Esophagus mucosa (tissue), 1 donor: ENCODE data around the gene INO80E. TPM values are rescaled to one million over a fixed set of nuclear protein-coding genes. Genes with fewer than 3 reads are reported as not detected.
"Not testable (repeated sequence)": the region's sequence is repeated elsewhere in the genome, so short reads cannot be mapped to it uniquely, and the experiment has no call there.

Source experiments
- ATAC-seq: fragments of 200-7000 bp; cut with Tn5 transposase; one replicate; pipeline ENCODE4 v1.9.1; 2020
- total RNA-seq: library from RNA; stranded (reverse); gene quantifications from one replicate; pipeline ENCODE4 v1.2.4, GENCODE V29; 2023
- donor health status: DM: yes; HTN: yes; CAD: no.

The INO80E gene
- total RNA-seq, 1 donor from 2014 or later, result 37.0 TPM

GRCh38 chr16:30032083-30032819 is 36.2 kb downstream of the INO80E start:
- ATAC-seq, result peak; percentile 27

DNA sequence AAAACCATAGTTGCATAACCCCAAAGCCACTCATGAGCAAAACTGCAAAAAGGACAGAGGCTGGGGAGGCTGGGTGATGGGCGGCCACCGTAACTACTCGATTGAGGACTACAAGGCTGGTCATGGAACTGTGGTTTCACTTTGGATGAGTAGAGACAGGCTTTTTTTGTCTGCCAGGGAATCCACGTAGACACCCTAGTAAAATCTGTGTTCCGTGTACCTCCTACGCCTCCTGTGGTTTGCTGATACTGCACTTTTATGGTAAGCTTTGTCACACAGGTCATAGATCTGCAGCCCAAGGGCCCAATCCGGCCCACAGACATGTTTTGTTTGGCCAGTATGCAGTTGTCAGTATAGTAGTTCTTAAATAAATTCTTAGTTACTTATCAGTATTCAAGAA is 37.2 kb downstream of the INO80E start:
- ATAC-seq, result no peak

GRCh38 chr16:30040221-30040620 is 44.2 kb downstream of the INO80E start:
- ATAC-seq, result no peak

GRCh38 chr16:30040690-30041089 is 44.6 kb downstream of the INO80E start:
- ATAC-seq, result not testable (repeated sequence)

GRCh38 chr16:30041841-30042240 is 45.8 kb downstream of the INO80E start:
- no peak for ATAC-seq

GRCh38 chr16:30046178-30046577 is 50.1 kb downstream of the INO80E start:
- ATAC-seq, result no peak

DNA sequence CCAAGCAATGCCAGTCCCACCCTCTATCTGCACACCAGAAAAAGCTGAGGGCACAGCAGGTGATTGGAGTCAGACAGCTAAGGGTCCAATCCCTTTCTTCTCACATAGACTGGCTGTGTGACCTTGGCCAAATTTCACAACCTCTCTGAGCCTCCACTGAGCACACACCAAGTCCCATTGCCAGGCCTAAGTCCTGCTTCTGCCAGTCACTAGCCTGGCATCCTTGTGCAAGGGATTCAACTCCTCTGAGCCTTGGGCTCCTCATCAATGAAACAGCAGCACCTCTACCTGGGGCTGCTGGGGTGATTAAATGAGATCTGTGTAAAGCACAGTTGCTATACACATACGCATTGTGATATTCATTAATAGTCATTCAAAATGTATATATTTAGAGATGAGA is 50.5 kb downstream of the INO80E start:
- ATAC-seq, result no peak

DNA sequence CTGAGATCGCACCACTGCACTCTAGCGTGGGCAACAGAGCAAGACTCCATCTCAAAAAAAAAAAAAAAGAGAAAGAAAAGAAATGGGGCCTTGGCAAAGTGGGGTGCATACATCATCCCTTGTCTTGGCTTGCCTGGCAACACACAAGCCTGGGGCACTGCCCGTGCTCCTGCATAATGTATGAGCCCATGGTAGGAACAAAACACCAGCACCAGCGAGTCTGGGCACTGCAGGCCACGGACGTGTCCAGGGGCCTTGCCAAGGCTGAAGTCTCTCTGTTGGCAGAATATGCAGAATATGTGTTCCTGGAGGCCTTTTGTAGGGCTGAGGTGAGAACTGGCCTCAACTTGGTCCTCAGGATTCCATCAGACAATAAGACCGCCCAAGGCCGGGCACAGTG is 53.8 kb downstream of the INO80E start:
- ATAC-seq, result peak; percentile 64

- ATAC-seq, result no peak
These were observed 55.5 kb downstream of the INO80E start for GRCh38 chr16:30051518-30051917.

- ATAC-seq, result peak; percentile 73
These were observed 56.8 kb downstream of the INO80E start for GRCh38 chr16:30052671-30053372.

GRCh38 chr16:30053376-30054015 is 57.5 kb downstream of the INO80E start:
- ATAC-seq, result peak; percentile 9

- no peak for ATAC-seq
These were observed 58.4 kb downstream of the INO80E start for GRCh38 chr16:30054451-30054850.

DNA sequence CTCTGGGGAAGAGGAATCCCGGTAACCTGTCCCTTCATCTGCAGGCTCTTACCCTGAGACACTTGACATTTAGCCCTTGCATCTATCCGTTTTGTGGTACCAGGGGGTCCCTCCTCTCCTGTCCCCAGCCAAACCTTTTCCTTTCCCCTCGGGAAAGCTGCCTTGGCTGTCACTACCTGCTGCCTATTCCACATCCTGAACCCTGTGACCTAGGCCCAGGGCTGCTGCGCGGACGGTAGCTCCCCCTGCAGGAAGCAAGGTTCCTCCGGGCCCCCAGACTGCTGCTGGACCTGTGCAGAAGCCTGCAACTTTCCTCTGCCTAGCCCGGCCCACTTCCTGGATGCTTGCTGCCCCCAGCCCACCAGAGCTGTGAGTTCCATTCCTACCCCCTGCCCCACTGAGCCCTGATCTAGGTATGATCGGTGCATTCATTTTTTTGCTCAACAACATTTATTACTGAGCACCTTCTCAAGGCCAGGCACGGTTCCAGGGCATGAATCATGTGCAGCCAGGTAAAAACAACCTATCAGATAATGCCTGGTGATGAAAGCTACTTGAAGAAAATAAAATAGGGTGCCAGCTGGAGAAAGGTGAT is 59.0 kb downstream of the INO80E start:
- peak; percentile 51 for ATAC-seq

Other genes with a start within 250 kb of the INO80E start
- gene ZG16, start 218.0 kb upstream of the INO80E start, total RNA-seq, result not detected
- 28.7 TPM for gene KIF22, start 205.5 kb upstream of the INO80E start, total RNA-seq
- gene MAZ, start 189.7 kb upstream of the INO80E start, total RNA-seq, result 169 TPM
- gene PRRT2, start 184.0 kb upstream of the INO80E start, total RNA-seq, result not detected
- gene PAGR1, start 180.1 kb upstream of the INO80E start, total RNA-seq, result 13.4 TPM
- 67.9 TPM for gene MVP, start 175.8 kb upstream of the INO80E start, total RNA-seq
- gene CDIPT, start 133.0 kb upstream of the INO80E start, total RNA-seq, result 36.9 TPM
- 2.9 TPM for gene SEZ6L2, start 96.7 kb upstream of the INO80E start, total RNA-seq
- gene ASPHD1, start 95.8 kb upstream of the INO80E start, total RNA-seq, result 1.00 TPM
- gene KCTD13, start 70.0 kb upstream of the INO80E start, total RNA-seq, result 11.1 TPM
- gene TMEM219, start 34.2 kb upstream of the INO80E start, total RNA-seq, result 74.5 TPM
- gene TAOK2, start 22.4 kb upstream of the INO80E start, total RNA-seq, result 17.7 TPM
- gene HIRIP3, start 624 bp upstream of the INO80E start, total RNA-seq, result 7.1 TPM
- 0.20 TPM for gene DOC2A, start 14.8 kb downstream of the INO80E start, total RNA-seq
- not detected for gene C16orf92, start 27.0 kb downstream of the INO80E start, total RNA-seq
- gene TLCD3B, start 35.0 kb downstream of the INO80E start, total RNA-seq, result 0.20 TPM
- gene ALDOA, start 69.5 kb downstream of the INO80E start, total RNA-seq, result 1,863 TPM
- gene PPP4C, start 79.8 kb downstream of the INO80E start, total RNA-seq, result 112 TPM
- 3.6 TPM for gene TBX6, start 95.7 kb downstream of the INO80E start, total RNA-seq
- 22.8 TPM for gene YPEL3, start 100.0 kb downstream of the INO80E start, total RNA-seq
- 85.3 TPM for gene GDPD3, start 117.3 kb downstream of the INO80E start, total RNA-seq
- 126 TPM for gene MAPK3, start 127.0 kb downstream of the INO80E start, total RNA-seq
- 9.0 TPM for gene CORO1A, start 187.4 kb downstream of the INO80E start, total RNA-seq
- gene BOLA2B, start 197.4 kb downstream of the INO80E start, total RNA-seq, result 131 TPM
- 27.9 TPM for gene SLX1A, start 197.6 kb downstream of the INO80E start, total RNA-seq
- 7.1 TPM for gene SULT1A3, start 203.0 kb downstream of the INO80E start, total RNA-seq